22Rv1 (cell line): ENCODE data around the gene CFHR1.
A peak's percentile ranks its signal among the peaks of the same experiment; 100 is the strongest.

Experiments
- H3K27ac ChIP-seq: fragments of 450-650 bp; 2 replicates; pipeline ENCODE4 v1.5.1; 2017
- ZFX ChIP-seq: fragments of 450-650 bp; IDR thresholded peaks from 2 replicates; pipeline ENCODE4 v1.6.1; 2017; ENCODE audit warnings: antibody characterized with exemption, borderline replicate concordance
- TF ChIP-seq, protein P1 (sequence below): fragments of 450-650 bp; IDR thresholded peaks from 2 replicates; pipeline ENCODE4 v1.5.1; 2017; ENCODE audit warnings: mild to moderate bottlenecking

The CFHR1 gene

DNA sequence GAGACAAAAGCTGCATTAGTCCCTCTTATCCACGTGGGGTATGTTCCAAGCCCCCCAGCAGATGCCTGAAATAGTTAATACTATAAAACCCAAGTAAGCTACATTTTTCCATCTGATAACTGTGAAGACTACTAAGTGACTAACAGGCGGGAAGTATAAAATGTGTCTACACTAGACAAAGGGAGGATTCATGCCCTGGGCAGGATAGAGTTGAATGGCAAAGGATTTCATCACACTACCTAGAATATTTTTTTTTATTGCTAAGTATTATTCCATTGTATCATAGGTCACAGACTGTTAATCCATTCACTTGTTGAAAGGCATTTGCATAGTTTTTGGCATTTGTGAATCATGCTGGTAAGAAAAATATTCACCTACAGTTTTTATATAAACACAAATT is 41.9 kb downstream of the CFHR1 start:
- TF ChIP-seq, protein P1, sequence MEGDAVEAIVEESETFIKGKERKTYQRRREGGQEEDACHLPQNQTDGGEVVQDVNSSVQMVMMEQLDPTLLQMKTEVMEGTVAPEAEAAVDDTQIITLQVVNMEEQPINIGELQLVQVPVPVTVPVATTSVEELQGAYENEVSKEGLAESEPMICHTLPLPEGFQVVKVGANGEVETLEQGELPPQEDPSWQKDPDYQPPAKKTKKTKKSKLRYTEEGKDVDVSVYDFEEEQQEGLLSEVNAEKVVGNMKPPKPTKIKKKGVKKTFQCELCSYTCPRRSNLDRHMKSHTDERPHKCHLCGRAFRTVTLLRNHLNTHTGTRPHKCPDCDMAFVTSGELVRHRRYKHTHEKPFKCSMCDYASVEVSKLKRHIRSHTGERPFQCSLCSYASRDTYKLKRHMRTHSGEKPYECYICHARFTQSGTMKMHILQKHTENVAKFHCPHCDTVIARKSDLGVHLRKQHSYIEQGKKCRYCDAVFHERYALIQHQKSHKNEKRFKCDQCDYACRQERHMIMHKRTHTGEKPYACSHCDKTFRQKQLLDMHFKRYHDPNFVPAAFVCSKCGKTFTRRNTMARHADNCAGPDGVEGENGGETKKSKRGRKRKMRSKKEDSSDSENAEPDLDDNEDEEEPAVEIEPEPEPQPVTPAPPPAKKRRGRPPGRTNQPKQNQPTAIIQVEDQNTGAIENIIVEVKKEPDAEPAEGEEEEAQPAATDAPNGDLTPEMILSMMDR = no peak
- no peak for TF ChIP-seq ZFX
- no peak overlapping the region for H3K27ac ChIP-seq

DNA sequence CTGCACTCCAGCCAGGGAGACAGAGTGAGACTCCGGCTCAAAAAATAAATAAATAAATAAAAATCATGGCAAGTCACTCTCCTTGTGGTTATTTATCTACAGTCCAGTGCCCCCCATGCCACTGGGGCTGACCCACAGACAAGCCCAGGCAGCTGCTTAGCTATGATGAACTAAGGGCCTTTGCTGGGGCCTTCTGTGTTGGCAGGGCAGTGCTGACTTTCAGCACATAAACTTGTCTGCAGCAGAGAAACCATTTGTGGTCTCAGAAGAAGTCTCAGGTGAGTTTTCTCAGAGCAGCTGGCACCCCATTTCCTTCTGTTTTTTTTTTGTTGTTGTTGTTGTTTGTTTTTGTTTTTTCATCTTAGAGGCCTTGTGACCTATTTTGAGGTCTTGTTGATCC is 47.4 kb downstream of the CFHR1 start:
- no peak overlapping the region for H3K27ac ChIP-seq
- TF ChIP-seq ZFX = no peak
- TF ChIP-seq, protein P1 = no peak

DNA sequence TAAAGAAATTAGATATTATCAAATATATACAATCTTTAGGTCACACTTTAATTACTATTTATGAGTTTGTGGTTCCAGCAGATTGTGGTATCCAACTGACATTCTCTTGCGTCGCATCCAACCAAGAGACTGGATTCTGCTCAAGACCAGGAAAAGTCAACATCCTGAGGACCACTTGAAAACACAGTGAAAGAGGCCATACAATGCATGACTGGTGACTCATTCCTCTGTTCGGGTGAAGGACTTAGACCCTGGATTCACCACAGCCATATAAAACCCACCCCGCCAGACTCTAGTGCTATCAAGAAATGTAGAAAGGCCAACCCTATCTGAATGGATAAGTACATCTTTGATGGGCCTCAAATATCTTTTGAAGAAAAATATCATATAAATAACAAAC is 53.9 kb downstream of the CFHR1 start:
- no peak overlapping the region for H3K27ac ChIP-seq
- TF ChIP-seq ZFX = no peak
- TF ChIP-seq, protein P1 = no peak

DNA sequence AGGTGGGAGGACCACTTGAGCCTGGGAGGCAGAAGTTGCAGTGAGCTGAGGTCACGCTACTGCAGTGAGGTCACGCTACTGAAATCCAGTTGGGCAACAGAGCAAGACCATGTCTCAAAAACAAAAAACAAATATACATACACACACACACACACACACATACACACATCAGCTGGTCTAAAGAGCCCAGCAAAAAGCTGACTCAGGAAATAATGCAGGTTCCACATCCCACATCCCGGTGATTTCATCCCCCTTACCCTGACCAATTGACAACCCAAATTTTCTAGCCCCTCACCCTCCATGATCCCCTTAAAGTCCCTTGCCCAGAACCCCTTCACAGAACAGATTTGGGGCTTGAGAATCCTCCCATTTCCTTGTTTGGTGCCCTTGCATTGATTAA is 56.4 kb downstream of the CFHR1 start:
- H3K27ac ChIP-seq = no peak overlapping the region
- TF ChIP-seq, protein P1 = no peak
- TF ChIP-seq ZFX = no peak

DNA sequence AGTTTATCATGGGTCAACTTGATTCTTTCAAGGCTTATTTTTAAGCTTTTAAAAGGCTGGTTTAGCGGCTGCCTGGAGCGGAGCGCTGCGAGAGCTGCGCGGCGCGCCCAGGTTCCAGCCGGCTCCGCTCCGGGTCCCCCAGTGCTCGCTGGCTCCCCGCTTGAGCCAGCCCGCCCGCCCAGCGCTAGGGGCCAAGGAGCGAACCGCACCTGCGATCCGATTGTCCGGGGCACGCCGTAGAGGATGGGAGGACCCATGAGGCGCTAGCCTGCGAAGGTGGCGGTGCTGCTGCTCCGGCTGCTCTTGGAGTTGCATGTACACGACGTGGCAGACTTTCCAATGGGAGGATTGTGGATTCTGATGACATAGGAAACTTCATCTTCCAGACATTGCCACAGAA is 58.4 kb downstream of the CFHR1 start:
- no peak overlapping the region for H3K27ac ChIP-seq
- TF ChIP-seq ZFX = no peak
- TF ChIP-seq, protein P1 = peak; percentile 28
